Tibial artery (tissue), 4 donors: Measurements from ENCODE around the gene PGLYRP3.

Experiments used
- DNase-seq, 2 donors: peaks; one replicate each; pipeline ENCODE4 v3.0.0-alpha.2; 2019
- H3K27ac ChIP-seq, 2 donors: fragments of 200-600 bp; sonication (generic) in 1 of 2; 1 replicate in 1 of 2; 2 replicates in 1 of 2; pipeline ENCODE4 v1.5.1; 2018 to 2019; ENCODE audit warnings: mild to moderate bottlenecking in 1 of 2
- H3K27me3 ChIP-seq, 2 donors: fragments of 200-600 bp; sonication (generic) in 1 of 2; one replicate each; pipeline versions ENCODE4 v1.5.1 to v1.6.0; 2016 to 2019
- H3K36me3 ChIP-seq, 3 donors: fragments of 200-600 bp; sonication (generic) in 2 of 3; one replicate each; pipeline ENCODE4 v1.5.1; 2016 to 2019; ENCODE audit warnings: mild to moderate bottlenecking in 2 of 3
- H3K4me1 ChIP-seq, 4 donors: fragments of 200-600 bp; sonication (generic) in 2 of 4; 1 replicate in 3 of 4; 2 replicates in 1 of 4; pipeline ENCODE4 v1.5.1; 2016 to 2019
- H3K4me3 ChIP-seq, 2 donors: fragments of 200-600 bp; sonication (generic) in 1 of 2; 1 replicate in 1 of 2; 2 replicates in 1 of 2; pipeline ENCODE4 v1.5.1; 2018 to 2019; ENCODE audit warnings: mild to moderate bottlenecking in 2 of 2
- H3K9me3 ChIP-seq, 3 donors: fragments of 200-600 bp; sonication (generic) in 1 of 3; one replicate each; pipeline ENCODE4 v1.5.1; 2016 to 2019
- intact Hi-C: fragments of 100-400 bp; cut with DNase I; formaldehyde crosslinking; loops from one replicate; pipeline ENCODE4 v1.15.0; 2023; ENCODE audit warnings: low total_unique reads
- TF ChIP-seq, protein P1 (sequence below), 2 experiments: fragments of 200-600 bp in 1 of 2; fragments of 450-650 bp in 1 of 2; IDR thresholded peaks; one replicate each; pipeline ENCODE4 v1.5.1; 2017 to 2019; ENCODE audit warnings: antibody characterized with exemption in 2 of 2, mild to moderate bottlenecking in 1 of 2, moderate library complexity in 1 of 2

PGLYRP3 gene

DNA sequence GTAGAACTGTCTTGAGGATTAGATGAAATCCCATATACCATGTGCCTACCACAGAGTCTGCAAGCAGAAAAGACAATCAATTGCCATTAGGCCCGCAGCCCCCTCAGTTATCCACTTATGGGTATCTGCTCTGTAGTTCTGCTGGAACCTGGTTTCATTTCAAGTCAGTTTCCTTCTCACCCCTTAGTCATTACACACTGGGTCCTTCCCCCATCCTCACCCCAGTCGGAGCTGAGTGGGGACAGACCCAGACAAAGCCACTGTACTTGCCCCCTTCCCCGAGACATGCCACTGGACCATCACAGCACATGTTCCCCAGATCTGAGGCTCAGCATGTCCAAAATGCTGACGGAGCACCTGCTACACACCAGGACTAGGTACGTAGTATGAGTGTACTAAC, 21.2 kb downstream of the PGLYRP3 start:
- Histone ChIP-seq H3K4me3 (no peak overlapping the region), H3K4me1 (no peaks in the 10 kb centered on the region), H3K27me3 (peaks cover 0 to 30% of the 10 kb centered on the region in 2 donors), H3K36me3 (no peaks in the 10 kb centered on the region), H3K27ac (no peak overlapping the region), H3K9me3 (no peaks in the 10 kb centered on the region)
- DNase-seq, result no peak
- TF ChIP-seq, protein P1, sequence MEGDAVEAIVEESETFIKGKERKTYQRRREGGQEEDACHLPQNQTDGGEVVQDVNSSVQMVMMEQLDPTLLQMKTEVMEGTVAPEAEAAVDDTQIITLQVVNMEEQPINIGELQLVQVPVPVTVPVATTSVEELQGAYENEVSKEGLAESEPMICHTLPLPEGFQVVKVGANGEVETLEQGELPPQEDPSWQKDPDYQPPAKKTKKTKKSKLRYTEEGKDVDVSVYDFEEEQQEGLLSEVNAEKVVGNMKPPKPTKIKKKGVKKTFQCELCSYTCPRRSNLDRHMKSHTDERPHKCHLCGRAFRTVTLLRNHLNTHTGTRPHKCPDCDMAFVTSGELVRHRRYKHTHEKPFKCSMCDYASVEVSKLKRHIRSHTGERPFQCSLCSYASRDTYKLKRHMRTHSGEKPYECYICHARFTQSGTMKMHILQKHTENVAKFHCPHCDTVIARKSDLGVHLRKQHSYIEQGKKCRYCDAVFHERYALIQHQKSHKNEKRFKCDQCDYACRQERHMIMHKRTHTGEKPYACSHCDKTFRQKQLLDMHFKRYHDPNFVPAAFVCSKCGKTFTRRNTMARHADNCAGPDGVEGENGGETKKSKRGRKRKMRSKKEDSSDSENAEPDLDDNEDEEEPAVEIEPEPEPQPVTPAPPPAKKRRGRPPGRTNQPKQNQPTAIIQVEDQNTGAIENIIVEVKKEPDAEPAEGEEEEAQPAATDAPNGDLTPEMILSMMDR (IDR thresholded peaks at IDR 0.05), result no peak
- intact Hi-C loops, result no loop called here

DNA sequence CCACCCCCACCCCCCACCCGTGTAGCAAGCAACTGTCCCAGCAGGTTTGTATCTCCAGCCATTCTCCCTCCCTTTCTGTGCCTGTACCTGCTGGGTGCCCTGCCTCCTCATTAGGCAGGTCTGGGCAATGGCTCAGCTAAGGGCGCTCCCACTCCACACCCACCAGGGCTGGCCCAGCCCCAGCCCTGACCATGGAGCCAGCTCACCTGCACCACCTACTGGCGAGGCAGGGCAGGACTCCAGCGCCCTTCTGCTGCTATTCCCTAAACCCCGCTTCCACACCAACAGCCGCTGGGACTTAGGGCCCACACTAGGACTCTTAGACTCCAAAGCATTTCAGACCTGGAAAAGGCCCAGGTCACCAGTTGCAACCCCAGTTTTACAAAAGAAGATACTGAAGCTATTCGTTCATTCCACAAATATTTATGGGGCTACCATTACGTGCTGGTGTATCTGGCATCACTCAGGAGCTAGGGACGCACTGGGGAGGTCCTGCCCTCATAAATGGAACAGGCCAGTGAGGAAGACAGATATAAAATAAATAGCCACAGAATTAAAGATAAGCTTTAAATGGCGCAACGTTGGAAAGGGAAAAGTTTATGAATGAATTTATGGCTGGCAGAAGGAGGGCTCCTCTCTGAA, 24.0 kb downstream of the PGLYRP3 start:
- intact Hi-C loops, result no loop called here
- TF ChIP-seq, protein P1 (IDR thresholded peaks at IDR 0.05), result no peak
- H3K4me1 ChIP-seq, result no peaks in the 10 kb centered on the region
- no peak for DNase-seq
- H3K27me3 ChIP-seq, result peaks cover 0 to 18% of the 10 kb centered on the region in 2 donors
- H3K27ac ChIP-seq, result no peak overlapping the region
- no peaks in the 10 kb centered on the region for H3K36me3 ChIP-seq
- no peak overlapping the region for H3K4me3 ChIP-seq
- H3K9me3 ChIP-seq, result no peaks in the 10 kb centered on the region

DNA sequence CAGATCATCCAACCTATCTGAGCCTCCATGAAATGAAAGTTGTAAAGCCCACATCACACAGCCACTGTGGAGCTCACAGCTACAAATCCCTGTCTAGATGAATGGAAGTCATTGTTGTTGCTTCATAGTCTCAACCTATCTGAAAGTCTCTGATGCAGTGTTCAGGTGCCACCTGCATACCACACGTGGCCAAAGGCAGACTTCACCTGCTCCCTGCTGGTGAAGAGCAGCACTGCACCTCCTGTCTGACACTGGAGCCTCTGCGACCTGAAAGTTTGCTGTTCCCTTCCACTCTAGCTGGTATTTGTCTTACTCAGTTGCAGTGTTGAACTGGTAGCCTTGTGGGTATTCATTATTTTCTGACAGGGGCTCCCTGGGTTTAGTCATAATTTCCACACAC, 34.9 kb downstream of the PGLYRP3 start:
- DNase-seq, result no peak
- intact Hi-C loops, result no loop called here
- H3K9me3 ChIP-seq, result no peaks in the 10 kb centered on the region

DNA sequence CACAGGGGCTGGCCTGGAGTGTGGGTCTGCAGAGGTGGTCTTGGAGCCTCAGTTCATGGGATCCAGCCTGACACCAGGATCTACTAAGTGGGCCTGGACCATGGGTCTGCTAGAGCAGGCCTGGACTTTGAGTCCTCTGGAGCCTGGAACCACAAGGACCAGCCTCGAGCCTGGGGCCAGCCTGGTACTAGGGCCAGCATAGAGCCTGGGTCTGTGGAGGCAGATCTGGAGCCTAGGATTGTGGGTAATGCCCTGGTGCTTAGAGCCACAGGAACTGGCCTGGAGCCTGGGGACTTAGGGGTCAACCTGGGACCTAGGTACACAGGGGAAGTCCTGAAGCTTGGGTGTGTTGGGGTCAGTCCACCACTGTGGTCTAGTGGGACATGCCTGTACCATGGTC, 40.6 kb downstream of the PGLYRP3 start:
- TF ChIP-seq, protein P1 (IDR thresholded peaks at IDR 0.05), result no peak
- intact Hi-C loops, result no loop called here
- Histone ChIP-seq H3K36me3 (no peaks in the 10 kb centered on the region), H3K4me1 (no peaks in the 10 kb centered on the region), H3K9me3 (no peaks in the 10 kb centered on the region), H3K4me3 (no peak overlapping the region), H3K27me3 (peaks cover 0 to 15% of the 10 kb centered on the region in 2 donors), H3K27ac (no peak overlapping the region)
- no peak for DNase-seq

More for the DNA sequence above, 34.9 kb downstream of the PGLYRP3 start:
- Histone ChIP-seq H3K36me3 (no peaks in the 10 kb centered on the region), H3K27ac (no peak overlapping the region), H3K4me3 (no peak overlapping the region), H3K27me3 (peaks cover 0 to 7% of the 10 kb centered on the region in 2 donors), H3K4me1 (no peaks in the 10 kb centered on the region)
- TF ChIP-seq, protein P1 (IDR thresholded peaks at IDR 0.05), result peak in 1 of 2 experiments; percentile 24

DNA sequence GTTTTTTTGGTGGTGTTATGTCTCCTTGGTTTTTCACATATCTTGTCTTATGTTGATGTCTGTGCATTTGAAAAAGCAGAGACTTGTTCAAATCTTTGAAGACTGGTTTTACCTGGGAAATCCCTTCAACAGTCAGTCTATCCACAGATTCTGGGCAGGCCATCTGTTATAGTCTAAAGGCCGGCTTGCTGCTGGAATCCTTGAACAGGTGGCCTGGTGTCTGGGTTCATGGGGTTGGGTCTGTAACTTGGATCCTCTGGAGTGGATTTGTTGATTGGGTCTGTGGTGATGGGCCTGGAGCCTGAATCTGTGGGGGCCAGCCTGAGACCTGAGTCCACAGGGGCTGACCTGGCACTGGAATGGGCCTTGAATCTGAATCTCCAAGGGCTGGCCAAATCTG, 41.0 kb downstream of the PGLYRP3 start:
- H3K4me1 ChIP-seq, result no peaks in the 10 kb centered on the region
- H3K27me3 ChIP-seq, result peaks cover 0 to 20% of the 10 kb centered on the region in 2 donors
- no peak overlapping the region for H3K4me3 ChIP-seq
- TF ChIP-seq, protein P1 (IDR thresholded peaks at IDR 0.05), result no peak
- no peak overlapping the region for H3K27ac ChIP-seq
- intact Hi-C loops, result no loop called here
- H3K36me3 ChIP-seq, result no peaks in the 10 kb centered on the region
- no peak for DNase-seq
- no peaks in the 10 kb centered on the region for H3K9me3 ChIP-seq
